ENCODE results near the gene CRYGN.

CRYGN gene

DNA sequence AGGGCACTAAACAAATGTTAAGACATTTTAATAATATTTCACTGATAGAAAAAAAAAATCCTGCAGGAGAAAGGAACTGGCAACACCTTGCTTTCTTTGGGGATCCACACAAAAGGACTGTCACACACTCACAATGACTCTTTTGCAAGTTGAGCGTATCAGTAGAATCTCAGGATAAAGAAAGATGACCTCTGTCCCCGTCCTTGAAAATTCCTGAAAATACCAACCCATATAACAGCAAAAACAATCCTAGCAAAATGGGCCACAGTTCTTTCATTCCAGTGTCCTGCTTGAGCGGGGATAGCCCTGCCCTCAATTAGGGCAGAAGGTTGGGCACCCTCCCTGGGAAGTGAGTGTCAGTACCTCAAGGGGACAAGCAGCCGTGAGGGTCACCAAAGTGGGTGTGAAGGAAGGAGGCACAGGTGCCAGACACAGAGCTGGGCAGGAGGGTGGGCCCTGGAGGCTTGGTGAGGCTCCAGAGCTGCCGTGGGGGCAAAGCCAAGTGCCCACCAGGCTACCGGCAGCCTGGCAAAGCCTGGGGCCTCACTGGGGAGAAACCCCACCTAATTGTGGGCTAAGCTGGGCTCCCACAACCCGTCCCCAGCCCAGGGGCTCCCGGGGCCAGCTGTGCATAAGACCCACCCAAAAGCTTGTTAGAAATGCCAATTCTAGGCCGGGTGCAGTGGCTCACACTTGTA lies 32.9 kb downstream of the CRYGN start:
- no peak for DNase-seq (ENCODE audit: low spot score)

GRCh38 chr7:151406051-151406875 lies 33.7 kb downstream of the CRYGN start:
- DNase-seq (ENCODE audit: low spot score): no peak

GRCh38 chr7:151405588-151405987 lies 34.4 kb downstream of the CRYGN start:
- DNase-seq (ENCODE audit: low spot score): no peak

DNA sequence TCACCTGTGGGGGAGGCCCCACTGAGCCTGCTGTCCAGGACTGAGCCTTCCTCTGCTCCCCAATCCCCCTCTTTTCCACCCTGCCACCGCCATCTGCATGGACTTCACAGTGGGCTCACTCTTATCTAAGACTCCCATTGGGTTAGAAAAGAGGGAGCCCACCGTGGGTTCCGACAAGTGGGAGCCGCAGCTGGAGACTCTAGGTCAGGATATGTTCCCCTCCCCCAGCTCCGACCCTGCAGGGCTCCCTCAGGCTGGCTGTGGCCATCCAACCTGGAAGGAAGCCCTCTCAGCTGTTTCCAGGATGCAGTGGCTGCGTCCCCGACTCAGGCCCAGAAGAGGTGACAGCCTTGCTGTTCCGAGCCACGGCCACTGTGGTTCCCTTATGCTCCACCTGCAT lies 34.9 kb downstream of the CRYGN start:
- DNase-seq (ENCODE audit: low spot score): no peak

DNA sequence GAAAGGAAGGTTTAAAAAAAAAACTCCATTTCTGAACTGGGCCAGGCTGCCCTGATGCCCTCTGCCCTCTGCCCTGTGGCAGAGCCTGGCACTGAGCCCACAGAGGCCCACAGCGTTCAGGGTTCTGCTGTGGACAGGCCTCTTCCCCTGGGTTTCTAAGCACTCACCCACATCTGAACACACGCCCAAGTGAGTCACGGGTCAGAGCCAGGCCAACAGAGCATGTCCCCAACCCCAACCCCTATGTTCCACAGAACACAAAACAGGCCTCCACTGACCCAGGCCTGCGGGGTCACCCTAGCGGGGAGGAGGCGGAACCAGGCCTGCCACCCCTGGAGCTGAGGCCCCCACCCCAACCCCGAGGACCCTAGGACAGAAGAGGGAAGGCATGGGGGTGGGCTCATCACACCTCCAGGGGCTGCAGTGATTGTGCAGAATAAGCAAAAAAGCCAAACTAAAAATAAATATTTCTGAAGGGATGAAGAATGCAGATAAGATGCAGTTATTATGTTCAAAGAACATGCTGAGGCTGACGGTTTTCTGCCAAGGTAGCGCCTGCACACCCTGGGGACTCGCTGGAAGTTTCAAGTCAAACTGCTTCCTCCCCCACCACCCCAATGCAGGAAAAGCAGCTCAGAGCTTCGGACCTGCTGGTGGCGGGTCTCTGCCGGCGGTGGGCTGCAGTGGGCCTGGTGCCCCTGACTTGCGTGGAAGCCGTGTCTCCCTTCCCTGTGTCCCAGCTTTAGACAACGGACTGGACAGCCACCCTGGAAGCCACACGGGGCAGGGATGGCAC lies 35.5 kb downstream of the CRYGN start:
- DNase-seq (ENCODE audit: low spot score): no peak

GRCh38 chr7:151403764-151404163 lies 36.2 kb downstream of the CRYGN start:
- no peak for DNase-seq (ENCODE audit: low spot score)

GRCh38 chr7:151402029-151402835 lies 37.7 kb downstream of the CRYGN start:
- DNase-seq (ENCODE audit: low spot score): no peak

DNA sequence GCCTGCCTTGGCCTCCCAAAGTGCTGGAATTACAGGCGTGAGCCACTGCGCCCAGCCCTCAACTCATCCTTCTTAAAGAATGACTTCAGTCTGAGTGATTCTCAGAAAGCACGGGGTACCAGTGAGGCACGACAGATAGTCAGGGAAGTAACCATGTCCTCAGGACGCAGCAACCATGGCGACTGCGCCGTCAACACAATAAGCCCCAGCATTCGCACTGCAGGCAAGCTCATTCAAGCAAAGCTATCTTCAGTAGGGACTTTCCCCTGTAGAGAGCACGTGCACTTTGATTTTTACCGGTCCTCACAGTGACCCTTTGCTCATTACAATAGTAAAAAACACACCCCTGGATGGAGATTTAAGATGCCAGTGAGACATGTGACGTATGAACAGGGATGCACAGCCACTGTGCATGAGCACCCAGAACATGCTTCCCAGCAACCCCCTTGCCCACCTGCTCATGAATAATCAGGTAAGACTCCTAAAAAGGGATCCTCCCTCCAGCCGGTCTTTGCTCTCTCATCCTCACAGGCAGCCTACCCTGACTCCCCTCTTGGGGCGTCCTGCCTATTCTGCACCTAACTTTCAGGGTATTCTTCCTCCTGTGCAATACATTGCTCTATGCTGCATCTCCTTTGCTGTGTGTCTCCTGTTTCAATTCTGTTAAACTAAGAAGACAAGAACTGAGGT lies 39.2 kb downstream of the CRYGN start:
- peak; percentile 76 for DNase-seq (ENCODE audit: low spot score)

DNA sequence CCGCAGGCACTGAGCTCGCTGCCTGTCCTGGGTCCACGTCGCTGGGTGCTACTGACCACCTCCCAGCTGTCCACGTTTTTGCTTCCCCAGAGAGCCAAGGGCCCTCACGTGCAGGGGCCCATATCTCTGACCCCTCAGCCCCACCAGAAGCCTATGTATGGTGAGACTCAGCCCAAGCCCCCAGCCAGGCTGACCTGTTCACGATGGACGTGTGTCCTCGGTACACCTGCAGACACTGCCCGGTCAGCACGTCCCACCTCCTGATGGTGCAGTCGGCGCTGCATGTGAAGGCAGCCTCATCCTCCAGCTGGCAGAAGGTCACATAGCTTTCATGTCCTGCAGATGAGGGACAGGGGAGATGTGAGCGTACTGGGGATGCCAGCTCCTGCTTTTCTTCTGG lies 40.0 kb downstream of the CRYGN start:
- no peak for DNase-seq (ENCODE audit: low spot score)

GRCh38 chr7:151399305-151399601 lies 40.7 kb downstream of the CRYGN start:
- no peak for DNase-seq (ENCODE audit: low spot score)

DNA sequence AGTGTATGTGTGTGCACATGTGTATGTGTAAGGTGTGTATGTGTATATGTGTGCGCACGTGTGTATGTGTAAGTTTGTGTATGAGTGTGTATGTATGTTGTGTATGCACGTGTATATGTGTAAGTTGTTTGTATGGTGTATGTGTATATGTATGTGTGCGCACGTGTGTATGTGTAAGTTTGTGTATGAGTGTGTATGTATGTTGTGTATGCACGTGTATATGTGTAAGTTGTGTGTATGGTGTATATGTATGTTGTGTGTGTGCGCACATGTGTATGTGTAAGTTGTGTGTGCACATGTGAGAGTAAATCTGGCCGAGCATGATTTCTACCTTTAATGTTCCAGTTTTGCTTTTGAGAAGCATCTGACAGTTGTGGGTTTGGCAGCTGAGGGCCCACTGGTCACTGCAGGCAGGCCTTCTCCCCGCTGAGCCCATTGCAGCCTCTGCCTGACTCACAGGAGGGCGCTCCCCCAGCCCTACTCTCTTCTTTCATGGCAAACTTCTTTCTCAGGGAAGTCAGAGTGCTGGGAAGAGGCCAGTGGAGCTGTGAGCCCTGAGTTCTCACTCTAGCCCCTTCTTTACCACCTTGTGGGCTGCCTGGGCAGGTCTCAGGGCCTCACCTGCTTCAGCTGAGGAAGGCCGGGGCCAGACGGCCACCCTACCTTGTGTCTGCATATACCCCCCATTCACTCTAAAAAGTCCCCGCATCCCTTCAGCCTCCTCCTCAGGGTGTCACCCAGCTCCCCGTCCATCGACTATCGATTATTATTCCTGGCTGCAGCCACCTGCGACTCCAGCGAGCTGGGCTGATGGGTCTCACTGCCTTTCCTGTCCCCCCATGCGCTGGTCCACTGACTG lies 41.3 kb downstream of the CRYGN start:
- DNase-seq (ENCODE audit: low spot score): no peak

DNA sequence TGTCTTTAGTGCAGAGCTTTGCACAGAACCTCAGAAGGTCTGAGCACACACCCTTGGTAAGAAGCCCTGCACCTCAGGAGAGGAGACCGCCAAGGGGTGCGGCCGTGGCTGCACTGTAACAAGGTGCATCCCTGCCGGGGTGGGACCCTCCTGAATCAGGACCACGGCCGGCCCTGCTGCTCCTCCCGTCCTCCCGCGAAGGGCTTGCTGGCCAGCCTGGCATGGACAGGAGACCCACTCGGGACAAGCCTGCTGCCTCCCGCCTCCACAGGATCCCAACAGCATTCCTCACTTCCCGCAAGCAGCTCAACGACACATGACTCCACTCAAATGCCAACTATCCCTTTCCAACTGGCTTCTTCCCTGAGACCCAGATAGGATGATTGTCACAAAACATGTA lies 42.9 kb downstream of the CRYGN start:
- DNase-seq (ENCODE audit: low spot score): no peak

- no peak for DNase-seq (ENCODE audit: low spot score)
Observed at GRCh38 chr7:151396328-151396970, 43.5 kb downstream of the CRYGN start.

DNA sequence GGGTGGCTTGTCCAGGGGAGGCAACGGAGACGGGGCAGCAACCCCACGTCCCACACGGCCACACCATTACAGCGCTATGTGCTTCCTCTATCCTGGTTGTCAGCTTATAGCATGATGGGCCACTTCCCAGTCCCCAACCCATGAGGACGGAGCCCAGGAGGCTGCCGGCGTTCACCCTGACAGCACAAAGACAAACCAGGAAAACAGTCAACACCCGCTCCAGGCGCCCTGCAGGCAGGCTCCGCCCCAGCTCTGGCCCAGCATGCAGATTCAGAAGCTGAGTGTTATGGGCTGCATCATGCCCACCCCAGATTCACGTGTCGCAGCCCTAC lies 44.9 kb downstream of the CRYGN start:
- no peak for DNase-seq (ENCODE audit: low spot score)

DNA sequence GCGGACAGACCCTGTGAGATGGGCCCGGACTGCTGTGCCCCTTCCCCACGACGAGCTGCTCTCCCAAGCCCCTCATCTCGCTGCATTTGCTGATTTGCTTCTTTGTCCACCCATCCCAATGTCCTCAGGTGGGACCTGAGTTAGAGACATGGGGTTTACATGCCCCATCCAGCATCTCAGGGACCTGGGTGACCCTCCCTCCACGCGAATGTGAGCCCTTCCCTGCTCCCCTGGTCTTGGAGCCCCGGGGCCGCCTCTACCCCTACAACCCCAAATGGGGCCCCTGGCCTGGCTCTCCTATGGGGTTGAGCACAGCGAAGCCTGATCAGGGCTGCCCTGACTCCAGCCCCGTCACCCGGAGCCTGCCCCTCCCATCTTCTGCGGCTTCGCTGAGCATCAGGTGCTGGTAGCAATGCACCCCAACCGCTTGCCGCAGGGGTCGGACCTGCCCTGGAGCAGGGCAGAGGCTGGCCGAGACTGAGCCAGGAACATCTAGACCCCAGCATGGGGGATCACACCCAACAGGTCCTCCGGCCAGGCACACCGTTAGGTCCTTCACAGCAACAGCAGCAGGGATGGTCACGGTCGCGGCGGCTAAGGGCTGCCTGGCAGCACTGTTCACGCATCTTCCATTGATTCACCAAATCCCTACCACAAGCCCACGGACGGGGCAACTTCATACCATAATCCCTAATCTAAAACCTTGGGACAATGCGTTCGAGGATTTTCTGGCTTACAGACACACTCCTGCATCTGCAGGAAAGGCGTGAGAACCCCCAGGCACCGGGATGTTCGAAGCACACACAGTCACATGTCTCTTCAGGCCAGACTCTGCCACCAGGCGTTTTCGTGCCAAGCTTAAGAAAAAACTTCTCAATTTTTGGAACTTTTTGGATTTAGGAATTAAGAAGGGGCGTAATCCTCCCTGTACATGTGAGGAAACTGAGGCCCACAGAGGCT lies 45.6 kb downstream of the CRYGN start:
- no peak for DNase-seq (ENCODE audit: low spot score)

- DNase-seq (ENCODE audit: low spot score): no peak
Observed at GRCh38 chr7:151393031-151393977, 46.6 kb downstream of the CRYGN start.

DNA sequence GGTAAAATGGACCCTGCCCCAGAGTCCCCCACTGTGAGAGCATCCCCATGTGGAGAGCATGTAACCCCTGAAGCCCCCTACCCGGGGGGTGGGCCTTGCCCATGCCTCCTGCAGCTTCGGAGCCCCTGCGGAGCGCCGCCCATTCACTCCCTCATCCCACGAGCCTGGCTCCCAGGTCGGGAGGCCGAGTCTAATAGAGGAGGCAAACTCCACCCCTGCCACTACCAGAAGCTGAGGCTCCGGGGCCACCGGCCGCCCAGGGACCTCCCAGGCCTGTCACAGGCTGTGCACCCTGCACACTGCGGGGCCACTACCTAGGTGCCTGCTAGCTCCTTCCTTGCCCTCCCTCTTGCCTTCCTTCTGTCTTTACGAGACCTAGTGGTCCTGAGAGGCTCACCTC lies 47.5 kb downstream of the CRYGN start:
- DNase-seq (ENCODE audit: low spot score): no peak

GRCh38 chr7:151392002-151392401 lies 47.9 kb downstream of the CRYGN start:
- no peak for DNase-seq (ENCODE audit: low spot score)
